ENCODE data around the gene ANKRD33.

GRCh38 chr12:51923506-51924365 lies 35.8 kb downstream of the ANKRD33 start:
- peak; percentile 87 to 95 (median 92) for TF ChIP-seq CTCF (IDR thresholded peaks at IDR 0.05; ENCODE audit: control extremely low read depth in 1 of 3, insufficient read depth in 1 of 3, low read depth in 1 of 3, low read length in 3 of 3)
- TF ChIP-seq NRF1 (IDR thresholded peaks at IDR 0.05; ENCODE audit: low read depth, low read length): no peak
- no peak for TF ChIP-seq USF2 (IDR thresholded peaks at IDR 0.05; ENCODE audit: low read length)
- TF ChIP-seq SP1 (IDR thresholded peaks at IDR 0.05; ENCODE audit: low read depth, low read length): no peak
- TF ChIP-seq TEAD4 (IDR thresholded peaks at IDR 0.05; ENCODE audit: low read depth, low read length): no peak
- no peak for TF ChIP-seq CHD2 (IDR thresholded peaks at IDR 0.05; ENCODE audit: low read length)

Data from H1 (cell line).